Endothelial cell (in vitro differentiated cells): ENCODE results near the gene CFAP126. TPM values are rescaled to one million over a fixed set of nuclear protein-coding genes. Genes with fewer than 3 reads are reported as not detected.
"Not testable (repeated sequence)": the region's sequence is repeated elsewhere in the genome, so short reads cannot be mapped to it uniquely, and the experiment has no call there.

Experiments used
- DNase-seq: peaks from one replicate; pipeline ENCODE4 v3.0.0; 2021; ENCODE audit warnings: low spot score
- H3K27ac Mint-ChIP-seq: one replicate; pipeline ENCODE4 v1.8.0; 2021; ENCODE audit warnings: mixed read lengths, inconsistent platforms; ENCODE audit not compliant: unreplicated experiment
- H3K27me3 Mint-ChIP-seq: one replicate; pipeline ENCODE4 v1.8.0; 2021; ENCODE audit warnings: mild to moderate bottlenecking, moderate library complexity, mixed read lengths, inconsistent platforms; ENCODE audit not compliant: unreplicated experiment
- H3K36me3 Mint-ChIP-seq: one replicate; pipeline ENCODE4 v1.8.0; 2021; ENCODE audit warnings: mild to moderate bottlenecking, low read depth, mixed read lengths, inconsistent platforms; ENCODE audit not compliant: unreplicated experiment
- H3K4me1 Mint-ChIP-seq: one replicate; pipeline ENCODE4 v1.8.0; 2021; ENCODE audit warnings: mild to moderate bottlenecking, mixed read lengths, inconsistent platforms; ENCODE audit not compliant: unreplicated experiment
- H3K4me3 Mint-ChIP-seq: one replicate; pipeline ENCODE4 v1.8.0; 2021; ENCODE audit warnings: mild to moderate bottlenecking, mixed read lengths, inconsistent platforms; ENCODE audit not compliant: unreplicated experiment
- H3K9me3 Mint-ChIP-seq: one replicate; pipeline ENCODE4 v1.8.0; 2021; ENCODE audit warnings: mixed read lengths, inconsistent platforms; ENCODE audit not compliant: unreplicated experiment
- CTCF ChIP-seq: fragments of 200-600 bp; sonication (generic); IDR thresholded peaks from one replicate; pipeline ENCODE4 v1.5.0; 2021; ENCODE audit warnings: antibody characterized with exemption; ENCODE audit not compliant: unreplicated experiment
- total RNA-seq: library from RNA; stranded (reverse); fragmentation: NEBNext Ultra II Directional; extraction: Animal tissue kit (Norgen Biotek cat#: 25700); gene quantifications from one replicate; pipeline ENCODE4 v1.2.1, GENCODE V29; 2021; ENCODE audit not compliant: unreplicated experiment

The CFAP126 gene
- total RNA-seq, 1 donor from 2014 or later: not detected

DNA sequence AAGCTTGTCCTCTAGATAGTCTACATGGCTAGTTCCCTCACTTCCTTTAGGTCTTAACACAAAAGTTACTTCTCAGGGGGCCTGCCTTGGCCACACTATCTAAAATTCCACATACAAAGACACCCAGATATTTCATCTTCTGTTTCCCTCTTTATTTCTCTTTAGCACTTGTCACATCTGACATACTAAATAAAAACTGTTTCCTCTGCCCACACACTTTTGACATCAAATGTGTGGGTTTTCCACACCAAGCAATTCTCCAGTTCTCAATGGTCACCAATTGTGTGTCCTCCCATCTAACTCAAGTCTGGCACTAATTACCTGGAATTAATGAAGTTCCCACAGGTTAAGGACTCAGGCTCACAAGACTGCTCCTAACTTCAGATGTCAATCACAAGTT lies 25.5 kb upstream of the CFAP126 start:
- Mint-ChIP-seq H3K36me3 (peaks cover 4% of the 10 kb centered on the region), H3K9me3 (no peaks in the 10 kb centered on the region), H3K27ac (no peak overlapping the region), H3K27me3 (peaks cover 9% of the 10 kb centered on the region), H3K4me3 (no peak overlapping the region), H3K4me1 (peaks cover 3% of the 10 kb centered on the region)
- no peak for TF ChIP-seq CTCF
- DNase-seq: no peak

DNA sequence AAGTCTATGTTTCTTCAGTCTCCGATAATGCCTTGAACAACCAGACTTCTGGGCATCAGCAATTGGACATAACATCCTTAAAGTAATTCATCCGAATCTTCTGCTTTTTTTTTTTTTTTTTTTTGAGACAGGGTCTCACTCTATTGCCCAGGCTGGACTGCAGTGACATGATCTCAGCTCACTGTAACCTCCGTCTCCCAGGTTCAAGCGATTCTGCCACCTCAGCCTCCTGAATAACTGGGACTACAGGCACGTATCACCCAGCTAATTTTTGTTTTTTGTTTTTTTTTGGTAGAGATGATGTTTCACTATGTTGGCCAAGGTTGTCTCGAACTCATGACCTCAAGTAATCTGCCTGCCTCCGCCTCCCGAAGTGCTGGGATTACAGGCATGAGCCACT lies 23.9 kb upstream of the CFAP126 start:
- Mint-ChIP-seq H3K4me3 (no peak overlapping the region), H3K4me1 (peaks cover 3% of the 10 kb centered on the region), H3K9me3 (no peaks in the 10 kb centered on the region), H3K36me3 (peaks cover 4% of the 10 kb centered on the region), H3K27me3 (peaks cover 9% of the 10 kb centered on the region), H3K27ac (no peak overlapping the region)
- no peak for TF ChIP-seq CTCF
- no peak for DNase-seq

- not testable (repeated sequence) for H3K9me3 Mint-ChIP-seq, DNase-seq, H3K4me1 Mint-ChIP-seq, H3K27me3 Mint-ChIP-seq, H3K27ac Mint-ChIP-seq, H3K36me3 Mint-ChIP-seq
- H3K4me3 Mint-ChIP-seq: peak overlapping the region; percentile 92
Measured at GRCh38 chr1:161391136-161391535, 23.5 kb upstream of the CFAP126 start.

- no peaks in the 10 kb centered on the region for H3K9me3 Mint-ChIP-seq
- peaks cover 4% of the 10 kb centered on the region for H3K36me3 Mint-ChIP-seq
- H3K4me3 Mint-ChIP-seq: peak overlapping the region; percentile 92
- peaks cover 3% of the 10 kb centered on the region for H3K4me1 Mint-ChIP-seq
- TF ChIP-seq CTCF: no peak
- DNase-seq: no peak
- no peak overlapping the region for H3K27ac Mint-ChIP-seq
- peaks cover 9% of the 10 kb centered on the region for H3K27me3 Mint-ChIP-seq
Measured at GRCh38 chr1:161390559-161390858, 22.8 kb upstream of the CFAP126 start.

GRCh38 chr1:161389691-161390558 lies 22.2 kb upstream of the CFAP126 start:
- H3K4me3 Mint-ChIP-seq: peak overlapping the region; percentile 95
- peak; percentile 96 for DNase-seq
- TF ChIP-seq CTCF: no peak
- peak overlapping the region; percentile 97 for H3K27ac Mint-ChIP-seq
- H3K9me3 Mint-ChIP-seq: no peaks in the 10 kb centered on the region
- peaks cover 4% of the 10 kb centered on the region for H3K36me3 Mint-ChIP-seq
- peaks cover 9% of the 10 kb centered on the region for H3K27me3 Mint-ChIP-seq
- peaks cover 3% of the 10 kb centered on the region for H3K4me1 Mint-ChIP-seq

DNA sequence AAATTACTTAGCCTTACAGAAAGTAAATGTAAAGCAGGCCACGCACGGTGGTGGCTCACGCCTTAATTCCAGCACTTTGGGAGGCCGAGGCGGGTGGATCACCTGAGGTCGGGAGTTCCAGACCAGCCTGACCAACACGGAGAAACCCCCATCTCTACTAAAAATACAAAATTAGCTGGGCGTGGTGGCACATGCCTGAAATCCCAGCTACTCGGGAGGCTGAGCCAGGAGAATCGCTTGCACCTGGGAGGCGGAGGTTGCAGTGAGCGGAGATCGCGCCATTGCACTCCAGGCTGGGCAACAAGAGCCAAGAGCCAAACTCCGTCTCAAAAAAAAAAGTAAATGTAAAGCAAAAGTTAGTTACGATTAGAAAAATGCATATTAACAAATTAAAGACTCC lies 21.5 kb upstream of the CFAP126 start:
- peak overlapping the region; percentile 95 for H3K4me3 Mint-ChIP-seq
- not testable (repeated sequence) for H3K9me3 Mint-ChIP-seq, H3K4me1 Mint-ChIP-seq, DNase-seq, H3K36me3 Mint-ChIP-seq, H3K27me3 Mint-ChIP-seq
- peak overlapping the region; percentile 97 for H3K27ac Mint-ChIP-seq
